ENCODE measurements around the gene FSTL3.

Gene FSTL3

GRCh38 chr19:652467-653389 lies 23.5 kb upstream of the FSTL3 start:
- Histone ChIP-seq H3K4me3 (ENCODE audit: low read depth, low read length) (no peak overlapping the region), H3K36me3 (replicated peaks) (peaks cover 62% of the 10 kb centered on the region), H3K27me3 (replicated peaks) (no peaks in the 10 kb centered on the region), H3K27ac (no peak overlapping the region)
- no peak for TF ChIP-seq CTCF (IDR thresholded peaks at IDR 0.05; ENCODE audit: low read depth, low read length, missing control alignments)
- in situ Hi-C loops (cut with HindIII; ENCODE audit: low pct_ligation_motif_present, low sequenced_read_pairs), result no loop called here
- no peak for DNase-seq

DNA sequence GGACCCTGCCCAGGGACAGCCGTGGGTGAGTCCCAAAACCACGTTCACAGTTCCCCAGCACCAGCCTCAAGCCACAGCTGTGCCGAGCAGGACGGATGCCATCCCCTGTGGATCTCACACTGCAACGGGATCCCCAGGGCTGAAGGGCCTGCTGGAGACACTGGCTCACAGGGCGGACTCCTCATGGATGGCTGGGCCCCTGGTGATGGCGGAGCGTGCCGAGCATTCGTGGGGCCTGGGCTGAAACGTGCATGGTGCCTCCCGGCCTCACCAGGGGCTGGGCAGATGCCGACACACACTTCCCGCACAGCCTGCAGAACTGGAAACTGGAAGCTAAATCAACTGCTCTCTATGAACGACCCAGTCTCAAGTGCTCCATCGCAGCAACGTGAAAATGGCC lies 22.8 kb upstream of the FSTL3 start:
- in situ Hi-C loops (cut with HindIII; ENCODE audit: low pct_ligation_motif_present, low sequenced_read_pairs), result no loop called here
- Histone ChIP-seq H3K27me3 (replicated peaks) (no peaks in the 10 kb centered on the region), H3K4me3 (ENCODE audit: low read depth, low read length) (no peak overlapping the region), H3K27ac (no peak overlapping the region), H3K36me3 (replicated peaks) (peaks cover 58% of the 10 kb centered on the region)
- no peak for TF ChIP-seq CTCF (IDR thresholded peaks at IDR 0.05; ENCODE audit: low read depth, low read length, missing control alignments)
- no peak for DNase-seq

GRCh38 chr19:655691-656090 lies 20.5 kb upstream of the FSTL3 start:
- no peaks in the 10 kb centered on the region for H3K27me3 ChIP-seq (replicated peaks)
- in situ Hi-C loops (cut with HindIII; ENCODE audit: low pct_ligation_motif_present, low sequenced_read_pairs), result no loop called here

DNA sequence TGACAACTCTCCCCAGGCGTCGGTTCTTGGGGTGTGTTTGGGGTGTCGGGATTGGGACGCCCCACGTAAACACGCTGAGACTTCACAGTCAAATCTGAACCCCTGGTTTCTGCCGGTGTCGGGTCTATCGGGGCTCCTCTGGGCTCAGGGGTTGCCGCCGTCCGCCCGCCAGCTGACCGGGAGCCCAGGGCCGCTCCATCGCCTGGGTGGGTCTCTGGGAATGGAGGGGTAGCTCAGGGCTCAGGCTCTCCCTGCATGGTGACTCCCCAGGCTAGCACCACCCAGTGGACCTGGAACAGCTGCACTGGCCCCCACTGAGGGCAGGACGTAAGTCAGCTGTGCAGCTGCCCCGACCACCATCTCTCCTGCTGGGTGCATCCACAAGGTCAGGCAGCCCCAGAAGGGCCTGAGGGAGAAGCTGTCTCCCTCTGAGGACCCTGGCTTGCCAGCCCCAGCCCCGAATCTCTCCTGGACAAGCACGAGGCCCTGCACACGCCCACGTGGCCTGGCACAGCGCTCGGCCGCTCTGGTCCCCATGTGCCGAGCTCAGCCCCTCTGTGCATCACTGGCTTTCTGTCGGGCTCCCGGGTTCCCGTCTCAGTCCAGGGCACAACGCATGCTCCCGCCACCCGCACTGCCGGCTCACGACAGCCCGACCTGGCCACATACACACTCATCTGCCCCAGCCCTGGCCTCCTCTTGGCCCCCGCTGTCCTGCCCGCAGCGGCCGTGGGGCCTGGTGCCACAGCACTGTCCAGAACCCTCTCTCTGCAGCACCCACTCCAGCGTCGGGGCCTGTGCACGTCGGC lies 19.2 kb upstream of the FSTL3 start:
- no peaks in the 10 kb centered on the region for H3K27me3 ChIP-seq (replicated peaks)
- no peak overlapping the region for H3K4me3 ChIP-seq (ENCODE audit: low read depth, low read length)
- no peak for TF ChIP-seq CTCF (IDR thresholded peaks at IDR 0.05; ENCODE audit: low read depth, low read length, missing control alignments)
- peaks cover 35% of the 10 kb centered on the region for H3K36me3 ChIP-seq (replicated peaks)
- no peak for DNase-seq
- H3K27ac ChIP-seq, result no peak overlapping the region
- in situ Hi-C loops (cut with HindIII; ENCODE audit: low pct_ligation_motif_present, low sequenced_read_pairs), result no loop called here

More at GRCh38 chr19:655691-656090, 20.5 kb upstream of the FSTL3 start:
- Histone ChIP-seq H3K36me3 (replicated peaks) (peaks cover 46% of the 10 kb centered on the region), H3K4me3 (ENCODE audit: low read depth, low read length) (no peak overlapping the region), H3K27ac (no peak overlapping the region)
- no peak for TF ChIP-seq CTCF (IDR thresholded peaks at IDR 0.05; ENCODE audit: low read depth, low read length, missing control alignments)
- no peak for DNase-seq

GRCh38 chr19:657611-658010 lies 18.6 kb upstream of the FSTL3 start:
- in situ Hi-C loops (cut with HindIII; ENCODE audit: low pct_ligation_motif_present, low sequenced_read_pairs), result no loop called here
- Histone ChIP-seq H3K36me3 (replicated peaks) (peaks cover 29% of the 10 kb centered on the region), H3K27me3 (replicated peaks) (no peaks in the 10 kb centered on the region), H3K4me3 (ENCODE audit: low read depth, low read length) (no peak overlapping the region), H3K27ac (no peak overlapping the region)
- DNase-seq, result no peak
- no peak for TF ChIP-seq CTCF (IDR thresholded peaks at IDR 0.05; ENCODE audit: low read depth, low read length, missing control alignments)

Data from brain microvascular endothelial cell (primary cell).